GM03348 (cell line): ENCODE data around the gene SLC44A2.

Experiments
- DNase-seq: peaks from one replicate; pipeline ENCODE4 v3.0.0; 2012; ENCODE audit warnings: low spot score

The SLC44A2 gene

GRCh38 chr19:10682397-10683063, 57.2 kb downstream of the SLC44A2 start:
- no peak for DNase-seq

GRCh38 chr19:10683064-10683426, 57.7 kb downstream of the SLC44A2 start:
- no peak for DNase-seq

GRCh38 chr19:10683582-10683981, 58.2 kb downstream of the SLC44A2 start:
- no peak for DNase-seq

- DNase-seq = no peak
Observed at GRCh38 chr19:10685210-10685609, 59.9 kb downstream of the SLC44A2 start.

- DNase-seq = no peak
Observed at GRCh38 chr19:10686193-10686592, 60.8 kb downstream of the SLC44A2 start.

GRCh38 chr19:10686661-10687517, 61.5 kb downstream of the SLC44A2 start:
- no peak for DNase-seq

- no peak for DNase-seq
Observed at GRCh38 chr19:10687518-10688288, 62.4 kb downstream of the SLC44A2 start.

- no peak for DNase-seq
Observed at GRCh38 chr19:10688545-10689280, 63.4 kb downstream of the SLC44A2 start.

GRCh38 chr19:10690341-10690781, 65.0 kb downstream of the SLC44A2 start:
- DNase-seq = peak; percentile 44

GRCh38 chr19:10691178-10691881, 66.0 kb downstream of the SLC44A2 start:
- no peak for DNase-seq

- DNase-seq = no peak
Observed at GRCh38 chr19:10691883-10692282, 66.5 kb downstream of the SLC44A2 start.

GRCh38 chr19:10692673-10693264, 67.4 kb downstream of the SLC44A2 start:
- DNase-seq = no peak
